OCI-LY3 (cell line): ENCODE measurements around the gene BCKDHB.

Experiments
- H2AFZ ChIP-seq: fragments of 200-600, 300-600 bp; shearing (Covaris generic); 2 replicates; pipeline ENCODE4 v1.6.0; 2014; ENCODE audit warnings: antibody characterized with exemption, low read depth, low read length
- H3K27ac ChIP-seq: fragments of 200-600, 300-600 bp; sonication (generic); 2 replicates; pipeline ENCODE4 v1.5.1; 2014; ENCODE audit warnings: mild to moderate bottlenecking, low read length, moderate library complexity, mixed read lengths
- H3K27me3 ChIP-seq: fragments of 200-600, 300-600 bp; sonication (generic); 2 replicates; pipeline ENCODE4 v1.6.1; 2014; ENCODE audit warnings: low read depth, low read length, mixed read lengths
- H3K36me3 ChIP-seq: fragments of 200-600, 300-600 bp; sonication (generic); replicated peaks from 2 replicates; pipeline ENCODE3; 2014; ENCODE audit warnings: low read depth, low read length, mixed read lengths
- H3K4me1 ChIP-seq: fragments of 300-600, 200-600 bp; sonication (generic); 2 replicates; pipeline ENCODE4 v1.6.1; 2014; ENCODE audit warnings: low read length, mixed read lengths
- H3K4me2 ChIP-seq: fragments of 200-600, 300-600 bp; sonication (generic); 2 replicates; pipeline ENCODE4 v1.6.1; 2014; ENCODE audit warnings: low read length, mixed read lengths
- H3K4me3 ChIP-seq: fragments of 300-600, 200-600 bp; sonication (generic); 2 replicates; pipeline ENCODE4 v1.5.1; 2014; ENCODE audit warnings: antibody characterized with exemption, mild to moderate bottlenecking, low read length, moderate library complexity
- H3K79me2 ChIP-seq: fragments of 300-600, 200-600 bp; shearing (Covaris generic); 2 replicates; pipeline ENCODE4 v1.6.1; 2014; ENCODE audit warnings: mild to moderate bottlenecking, low read length, mixed read lengths
- H3K9ac ChIP-seq: fragments of 300-600, 200-600 bp; shearing (Covaris generic); 2 replicates; pipeline ENCODE4 v1.6.0; 2014; ENCODE audit warnings: mild to moderate bottlenecking, low read length, moderate library complexity
- H3K9me3 ChIP-seq: fragments of 200-600, 300-600 bp; shearing (Covaris generic); 2 replicates; pipeline ENCODE4 v1.6.1; 2014; ENCODE audit warnings: low read length, mixed read lengths; ENCODE audit not compliant: insufficient read depth
- H4K20me1 ChIP-seq: fragments of 200-600, 300-600 bp; sonication (generic); 2 replicates; pipeline ENCODE4 v1.6.1; 2016; ENCODE audit warnings: low read length, mixed read lengths; ENCODE audit not compliant: insufficient read depth
- CTCF ChIP-seq: fragments of 200-600, 300-600 bp; sonication (generic); IDR thresholded peaks from 2 replicates; pipeline ENCODE4 v1.5.1; 2014; ENCODE audit warnings: antibody characterized with exemption, low read length, low read depth
- EZH2phosphoT487 ChIP-seq: fragments of 200-600 bp; shearing (Covaris generic); IDR thresholded peaks from 2 replicates; pipeline ENCODE4 v1.6.1; 2018; ENCODE audit warnings: antibody characterized with exemption, mixed run types, low read depth

The BCKDHB gene

DNA sequence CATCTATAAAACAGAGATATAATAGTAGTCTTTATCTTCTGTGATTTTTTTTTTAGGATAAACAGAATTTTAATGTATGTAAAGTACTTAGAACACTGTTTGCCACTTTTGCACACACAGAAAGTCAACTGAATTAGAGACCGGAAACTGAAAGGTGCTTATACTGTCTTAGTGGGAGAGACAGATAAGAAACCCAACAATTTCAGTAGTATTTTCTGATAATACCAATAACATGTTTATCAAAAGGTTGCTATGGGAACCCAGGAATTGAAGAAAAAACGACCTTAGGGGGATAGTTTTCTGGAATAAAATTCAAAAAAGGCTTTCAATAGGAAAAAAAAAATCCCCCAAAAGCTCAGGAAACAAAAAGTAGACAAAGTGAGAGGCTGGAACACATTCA lies 138.6 kb downstream of the BCKDHB start:
- Histone ChIP-seq H2AFZ (no peak overlapping the region), H3K4me2 (no peak overlapping the region), H3K27me3 (no peaks in the 10 kb centered on the region), H3K4me1 (no peaks in the 10 kb centered on the region), H3K4me3 (no peak overlapping the region), H3K36me3 (no peaks in the 10 kb centered on the region), H3K9ac (no peak overlapping the region), H3K79me2 (no peaks in the 10 kb centered on the region), H3K27ac (no peak overlapping the region), H3K9me3 (no peaks in the 10 kb centered on the region), H4K20me1 (no peaks in the 10 kb centered on the region)
- no peak for TF ChIP-seq EZH2phosphoT487
- no peak for TF ChIP-seq CTCF

DNA sequence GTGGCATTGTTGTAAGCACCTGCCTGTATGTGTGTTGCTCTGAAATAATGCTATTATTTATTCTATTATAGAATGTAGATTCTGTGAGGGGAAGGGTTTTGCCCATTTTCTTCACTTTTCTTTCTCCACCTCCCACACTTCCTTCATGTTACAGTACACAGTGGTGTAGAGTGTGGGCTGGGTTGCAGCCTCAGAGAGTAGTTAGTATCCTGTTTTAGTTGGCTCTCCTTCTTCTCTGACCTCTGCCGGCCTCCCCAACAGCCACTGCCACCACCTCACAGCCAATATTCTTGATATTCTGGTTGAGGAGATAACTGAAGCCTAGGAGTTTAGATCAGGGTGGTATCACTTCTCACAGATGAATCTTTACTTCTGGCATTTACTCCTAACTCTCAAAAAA lies 143.4 kb downstream of the BCKDHB start:
- H3K36me3 ChIP-seq = no peaks in the 10 kb centered on the region
- TF ChIP-seq EZH2phosphoT487 = no peak
- TF ChIP-seq CTCF = no peak
- H3K9ac ChIP-seq = no peak overlapping the region
- H3K4me2 ChIP-seq = no peak overlapping the region
- H3K27ac ChIP-seq = no peak overlapping the region
- H3K4me1 ChIP-seq = no peaks in the 10 kb centered on the region
- no peaks in the 10 kb centered on the region for H3K79me2 ChIP-seq
- H4K20me1 ChIP-seq = no peaks in the 10 kb centered on the region
- H2AFZ ChIP-seq = no peak overlapping the region
- no peaks in the 10 kb centered on the region for H3K27me3 ChIP-seq
- no peaks in the 10 kb centered on the region for H3K9me3 ChIP-seq
- H3K4me3 ChIP-seq = no peak overlapping the region

- Histone ChIP-seq H3K9me3 (no peaks in the 10 kb centered on the region), H3K27me3 (no peaks in the 10 kb centered on the region), H2AFZ (no peak overlapping the region), H3K4me3 (no peak overlapping the region), H3K27ac (no peak overlapping the region), H3K4me2 (no peak overlapping the region), H3K79me2 (no peaks in the 10 kb centered on the region), H4K20me1 (no peaks in the 10 kb centered on the region), H3K4me1 (no peaks in the 10 kb centered on the region), H3K9ac (no peak overlapping the region), H3K36me3 (no peaks in the 10 kb centered on the region)
- no peak for TF ChIP-seq EZH2phosphoT487
- no peak for TF ChIP-seq CTCF
These were observed 144.0 kb downstream of the BCKDHB start for GRCh38 chr6:80250391-80250997.

GRCh38 chr6:80251321-80251720 lies 144.8 kb downstream of the BCKDHB start:
- no peak overlapping the region for H3K27ac ChIP-seq
- H3K9ac ChIP-seq = no peak overlapping the region
- no peaks in the 10 kb centered on the region for H3K27me3 ChIP-seq
- no peak overlapping the region for H3K4me3 ChIP-seq
- no peaks in the 10 kb centered on the region for H3K9me3 ChIP-seq
- no peak overlapping the region for H2AFZ ChIP-seq
- no peaks in the 10 kb centered on the region for H3K79me2 ChIP-seq
- no peaks in the 10 kb centered on the region for H4K20me1 ChIP-seq
- TF ChIP-seq EZH2phosphoT487 (no peak), CTCF (no peak)
- H3K4me2 ChIP-seq = no peak overlapping the region
- no peaks in the 10 kb centered on the region for H3K36me3 ChIP-seq
- no peaks in the 10 kb centered on the region for H3K4me1 ChIP-seq
